Breast epithelium (tissue), 3 donors: Measurements from ENCODE around the gene IFNL3.

ENCODE experiments used
- CTCF ChIP-seq, 3 donors: fragments of 450-650 bp; IDR thresholded peaks; one replicate each; pipeline ENCODE4 v1.5.1; 2016 to 2017; ENCODE audit warnings: antibody characterized with exemption in 3 of 3, mild to moderate bottlenecking in 3 of 3, moderate library complexity in 3 of 3
- POLR2A ChIP-seq: fragments of 450-650 bp; IDR thresholded peaks from one replicate; pipeline ENCODE4 v1.6.1; 2016; ENCODE audit warnings: antibody characterized with exemption, mild to moderate bottlenecking, moderate library complexity

- no peak for TF ChIP-seq CTCF (IDR thresholded peaks at IDR 0.05)
- TF ChIP-seq POLR2A: no peak
These were observed 19.9 kb downstream of the IFNL3 start for GRCh38 chr19:39224910-39225309.
